K562 (cell line): ENCODE results near the gene CTBP2. TPM values are rescaled to one million over a fixed set of nuclear protein-coding genes. Genes with fewer than 3 reads are reported as not detected.

Experiments used
- ATAC-seq: fragments of 200-7000 bp; cut with Tn5 transposase; 3 replicates; pipeline ENCODE4 v1.9.1; 2020; ENCODE audit warnings: moderate library complexity
- BruUV-seq: library from RNA; stranded (reverse); fragments of 400-500 nt; replicated peaks from 2 replicates; lab custom pipeline; 2021; lab: Mats Ljungman, UMichigan
- CTCF ChIA-PET: fragments of 300-600 bp; formaldehyde crosslinking; extraction: SDS; loops from one replicate; lab custom pipeline; 2021; ENCODE audit warnings: low intra/inter-chr PET ratio; lab: Yijun Ruan, JAX
- POLR2A ChIA-PET: fragments of 300-600, 350-650 bp; sonication (Branson Sonifier 250); formaldehyde crosslinking; extraction: SDS; loops from one replicate; lab custom pipeline; 2021; ENCODE audit warnings: antibody characterized with exemption, inconsistent platforms; lab: Yijun Ruan, JAX
- DNase-seq, 4 experiments: peaks; one replicate each; pipeline versions ENCODE4 v3.0.0 to v3.0.0-alpha.2; 2011 to 2018; ENCODE audit warnings: low spot score in 3 of 4, mixed read lengths in 3 of 4; ENCODE audit errors: extremely low read depth in 1 of 4
- FAIRE-seq: peaks from 2 replicates; lab custom pipeline; 2011; peaks lifted over from hg19 to GRCh38; lab: Jason Lieb, UNC
- H2AFZ ChIP-seq: 2 replicates; pipeline ENCODE4 v1.6.0; 2011; ENCODE audit warnings: low read depth, low read length, control low read depth, inconsistent platforms
- H3K27ac ChIP-seq: fragments of 200-600 bp; 3 replicates; pipeline ENCODE4 v1.8.0; 2011; ENCODE audit warnings: low read depth, mild to moderate bottlenecking, control low read depth, inconsistent platforms, low read length, moderate library complexity, mixed read lengths; ENCODE audit errors: extremely low read depth
- H3K27me3 ChIP-seq, 2 experiments: fragments of 300-600 bp in 1 of 2; 2 replicates in 1 of 2; 3 replicates in 1 of 2; pipeline versions ENCODE4 v1.6.0 to v1.8.0; 2011; ENCODE audit warnings: inconsistent platforms in 2 of 2, low read length in 2 of 2, mild to moderate bottlenecking in 1 of 2, mixed read lengths in 1 of 2, moderate library complexity in 1 of 2; ENCODE audit not compliant: control insufficient read depth in 2 of 2, insufficient read depth in 2 of 2
- H3K36me3 ChIP-seq: fragments of 300-600 bp; 3 replicates; pipeline ENCODE4 v1.8.0; 2011; ENCODE audit warnings: mild to moderate bottlenecking, low read length, inconsistent platforms; ENCODE audit not compliant: control insufficient read depth, insufficient read depth
- H3K4me1 ChIP-seq, 2 experiments: fragments of 200-600 bp in 1 of 2; replicated peaks in 1 of 2; 2 replicates in 1 of 2; 3 replicates in 1 of 2; pipeline versions ENCODE4 v1.5.1 to v1.8.0; 2011; ENCODE audit warnings: inconsistent platforms in 2 of 2, low read length in 2 of 2, mild to moderate bottlenecking in 1 of 2, mixed read lengths in 1 of 2, moderate library complexity in 1 of 2; ENCODE audit not compliant: control insufficient read depth in 2 of 2, insufficient read depth in 2 of 2
- H3K4me2 ChIP-seq: 2 replicates; pipeline ENCODE4 v1.6.1; 2011; ENCODE audit warnings: low read length, control low read depth, inconsistent platforms, mixed read lengths; ENCODE audit not compliant: insufficient read depth
- H3K4me3 ChIP-seq: fragments of 200-600 bp; sonication (generic), shearing (Covaris generic); 2 replicates; pipeline ENCODE4 v1.5.1; 2016; ENCODE audit warnings: control low read depth, inconsistent platforms
- H3K79me2 ChIP-seq: fragments of 200-600 bp; 3 replicates; pipeline ENCODE4 v1.8.0; 2011; ENCODE audit warnings: low read length, inconsistent platforms; ENCODE audit not compliant: control insufficient read depth, insufficient read depth
- H3K9ac ChIP-seq, 2 experiments: 2 replicates each; pipeline versions ENCODE4 v1.6.0 to v1.6.1; 2011; ENCODE audit warnings: low read depth in 2 of 2, low read length in 2 of 2, control low read depth in 1 of 2, inconsistent platforms in 1 of 2, mild to moderate bottlenecking in 1 of 2, mixed read lengths in 1 of 2; ENCODE audit not compliant: insufficient read depth in 1 of 2
- H3K9me1 ChIP-seq: one replicate; pipeline ENCODE4 v1.6.0; 2011; ENCODE audit warnings: inconsistent platforms, mild to moderate bottlenecking, low read length, moderate library complexity; ENCODE audit not compliant: control insufficient read depth, insufficient read depth
- H3K9me3 ChIP-seq: replicated peaks from 2 replicates; pipeline ENCODE4 v1.5.1; 2011; ENCODE audit warnings: low read depth, low read length, inconsistent platforms; ENCODE audit not compliant: control insufficient read depth, insufficient read depth
- H4K20me1 ChIP-seq: replicated peaks from 2 replicates; pipeline ENCODE4 v1.6.1; 2011; ENCODE audit warnings: low read length, inconsistent platforms, mixed read lengths; ENCODE audit not compliant: control insufficient read depth, insufficient read depth
- AFF4 ChIP-seq: sonication (generic); formaldehyde crosslinking; IDR thresholded peaks from 2 replicates; pipeline ENCODE4 v1.8.0; 2023; ENCODE audit warnings: mild to moderate bottlenecking, missing genetic modification reagents
- FOXA3 ChIP-seq, 2 experiments: fragments of 450-650 bp in 1 of 2; sonication (generic) in 1 of 2; formaldehyde crosslinking; IDR thresholded peaks in 1 of 2; conservative IDR thresholded peaks in 1 of 2; 2 replicates each; pipeline versions ENCODE4 v1.4.0 to v1.8.0; 2020 to 2022; ENCODE audit warnings: mild to moderate bottlenecking in 2 of 2, missing genetic modification reagents in 1 of 2
- HLTF ChIP-seq: fragments of 450-650 bp; IDR thresholded peaks from 2 replicates; pipeline ENCODE4 v1.6.1; 2016
- NEUROD1 ChIP-seq: fragments of 150-350 bp; IDR thresholded peaks from 2 replicates; pipeline ENCODE4 v1.6.1; 2014; ENCODE audit warnings: borderline replicate concordance, low read length, low read depth; ENCODE audit not compliant: partially characterized antibody
- RHOXF2B ChIP-seq: fragments of 250-450 bp; sonication (Bioruptor Pico); conservative IDR thresholded peaks from 2 replicates; pipeline ENCODE4 v1.5.1; 2021
- SMARCA5 ChIP-seq: fragments of 450-650 bp; IDR thresholded peaks from 2 replicates; pipeline ENCODE4 v1.6.1; 2016
- ZKSCAN8 ChIP-seq: fragments of 200-800 bp; sonication (Bioruptor generic); IDR thresholded peaks from 2 replicates; pipeline ENCODE4 v1.6.1; 2016; ENCODE audit warnings: missing genetic modification characterization, missing compliant biosample characterization
- WGBS: fragments of 100-300 bp; shearing (Covaris generic); methylation state at CpG from one replicate; pipeline ENCODE4 v1.1.6; 2016; ENCODE audit warnings: low coverage, mixed read lengths; ENCODE audit not compliant: insufficient coverage; ENCODE audit errors: missing lambda C conversion rate; 5-methylcytosine and 5-hydroxymethylcytosine counted together
- in situ Hi-C: fragments of 300-500 bp; cut with MboI; formaldehyde crosslinking; loops from 4 replicates; pipeline ENCODE4 v1.15.0; 2018; ENCODE audit warnings: inconsistent platforms, mixed read lengths
- intact Hi-C: fragments of 100-400 bp; cut with micrococcal nuclease; formaldehyde crosslinking; loops from 2 replicates; pipeline ENCODE4 v1.14.2; 2022
- polyA plus RNA-seq, 8 experiments: library from polyadenylated mRNA; depleted of rRNA in 4 of 8; stranded (reverse) in 5 of 8; unstranded in 3 of 8; fragments of >200 nt; fragmentation: Nextera tagmentation in 2 of 8; fragmentation: Illumina TruSeq in 1 of 8; extraction: Ambion mirVana in 2 of 8; extraction: Trizol in 1 of 8; gene quantifications; 2 replicates each; pipeline versions ENCODE4 v1.2.1 to v1.2.3, GENCODE V29; 2011 to 2014; ENCODE audit warnings: inconsistent platforms in 1 of 8, missing spikeins in 1 of 8
- total RNA-seq, 7 experiments: library from RNA; depleted of rRNA in 6 of 7; stranded (reverse); fragments of >200 nt in 6 of 7; fragmentation: Illumina TruSeq in 2 of 7; extraction: Trizol in 2 of 7; gene quantifications; 2 replicates each; pipeline versions ENCODE4 v1.2.1 to v1.2.3, GENCODE V29; 2011 to 2021; ENCODE audit warnings: low replicate concordance in 1 of 7
- TF ChIP-seq, protein P1 (sequence below), 2 experiments: fragments of 450-650 bp; IDR thresholded peaks; 2 replicates each; pipeline ENCODE4 v1.6.1; 2018; ENCODE audit warnings: mild to moderate bottlenecking in 2 of 2, low read depth in 1 of 2; ENCODE audit not compliant: partially characterized antibody in 2 of 2

The CTBP2 gene
- total and polyA plus RNA-seq, 9 of the 15 experiments (the other 6 are each of a cell fraction or from before 2014, with no cell fraction given), result 1.3 to 8.8 (median 5.1) TPM

GRCh38 chr10:125029584-125030242 lies 130.7 kb downstream of the CTBP2 start (continued):
- no peak for TF ChIP-seq AFF4 (CRISPR knock-in tag)

GRCh38 chr10:125027871-125028869 lies 132.2 kb downstream of the CTBP2 start:
- WGBS, result no CpG with 5 or more reads among the region's 17 CpGs
- FAIRE-seq (no peak), DNase-seq (no peak), ATAC-seq (no peak)
- no peaks in the 10 kb centered on the region for H3K9me3 ChIP-seq
- no peak overlapping the region for H3K4me3 ChIP-seq
- CTCF ChIA-PET, result no interaction called here
- in situ Hi-C loops (loop anchor here (25.0 kb wide), 1 partner anchor 766 kb away; no protein-coding TSS in a partner anchor), intact Hi-C loops (no loop called here)
- no TSS peak for BruUV-seq
- H4K20me1 ChIP-seq, result no peaks in the 10 kb centered on the region
- H3K79me2 ChIP-seq, result no peaks in the 10 kb centered on the region
- H3K36me3 ChIP-seq, result no peaks in the 10 kb centered on the region
- no peak overlapping the region for H2AFZ ChIP-seq
- no peaks in the 10 kb centered on the region for H3K9me1 ChIP-seq
- H3K27ac ChIP-seq, result no peak overlapping the region
- no peaks in the 10 kb centered on the region for H3K27me3 ChIP-seq
- TF ChIP-seq HLTF (no peak), SMARCA5 (no peak), RHOXF2B (CRISPR knock-in tag) (no peak), ZKSCAN8 (CRISPR knock-in tag) (no peak), NEUROD1 (no peak), FOXA3 (CRISPR knock-in tag; conservative IDR thresholded peaks at IDR 0.05 in 1 of 2, IDR thresholded peaks at IDR 0.05 in 1 of 2) (no peak)
- TF ChIP-seq, protein P1, sequence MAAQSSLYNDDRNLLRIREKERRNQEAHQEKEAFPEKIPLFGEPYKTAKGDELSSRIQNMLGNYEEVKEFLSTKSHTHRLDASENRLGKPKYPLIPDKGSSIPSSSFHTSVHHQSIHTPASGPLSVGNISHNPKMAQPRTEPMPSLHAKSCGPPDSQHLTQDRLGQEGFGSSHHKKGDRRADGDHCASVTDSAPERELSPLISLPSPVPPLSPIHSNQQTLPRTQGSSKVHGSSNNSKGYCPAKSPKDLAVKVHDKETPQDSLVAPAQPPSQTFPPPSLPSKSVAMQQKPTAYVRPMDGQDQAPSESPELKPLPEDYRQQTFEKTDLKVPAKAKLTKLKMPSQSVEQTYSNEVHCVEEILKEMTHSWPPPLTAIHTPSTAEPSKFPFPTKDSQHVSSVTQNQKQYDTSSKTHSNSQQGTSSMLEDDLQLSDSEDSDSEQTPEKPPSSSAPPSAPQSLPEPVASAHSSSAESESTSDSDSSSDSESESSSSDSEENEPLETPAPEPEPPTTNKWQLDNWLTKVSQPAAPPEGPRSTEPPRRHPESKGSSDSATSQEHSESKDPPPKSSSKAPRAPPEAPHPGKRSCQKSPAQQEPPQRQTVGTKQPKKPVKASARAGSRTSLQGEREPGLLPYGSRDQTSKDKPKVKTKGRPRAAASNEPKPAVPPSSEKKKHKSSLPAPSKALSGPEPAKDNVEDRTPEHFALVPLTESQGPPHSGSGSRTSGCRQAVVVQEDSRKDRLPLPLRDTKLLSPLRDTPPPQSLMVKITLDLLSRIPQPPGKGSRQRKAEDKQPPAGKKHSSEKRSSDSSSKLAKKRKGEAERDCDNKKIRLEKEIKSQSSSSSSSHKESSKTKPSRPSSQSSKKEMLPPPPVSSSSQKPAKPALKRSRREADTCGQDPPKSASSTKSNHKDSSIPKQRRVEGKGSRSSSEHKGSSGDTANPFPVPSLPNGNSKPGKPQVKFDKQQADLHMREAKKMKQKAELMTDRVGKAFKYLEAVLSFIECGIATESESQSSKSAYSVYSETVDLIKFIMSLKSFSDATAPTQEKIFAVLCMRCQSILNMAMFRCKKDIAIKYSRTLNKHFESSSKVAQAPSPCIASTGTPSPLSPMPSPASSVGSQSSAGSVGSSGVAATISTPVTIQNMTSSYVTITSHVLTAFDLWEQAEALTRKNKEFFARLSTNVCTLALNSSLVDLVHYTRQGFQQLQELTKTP (IDR thresholded peaks at IDR 0.05; ENCODE audit: low read depth in 1 of 2, partially characterized antibody in 2 of 2), result no peak
- no peak overlapping the region for H3K9ac ChIP-seq
- H3K4me1 ChIP-seq, result no peaks in the 10 kb centered on the region
- no peak overlapping the region for H3K4me2 ChIP-seq
- POLR2A ChIA-PET, result no interaction called here
